DOHH2 (cell line): ENCODE data around the gene HSDL2.

Source experiments
- CTCF ChIP-seq: fragments of 200-600 bp; sonication (generic); IDR thresholded peaks from one replicate; pipeline ENCODE4 v1.5.1; 2014; ENCODE audit warnings: antibody characterized with exemption, mild to moderate bottlenecking, low read depth, low read length; ENCODE audit not compliant: poor library complexity, severe bottlenecking
- EZH2phosphoT487 ChIP-seq: fragments of 200-600 bp; sonication (generic); IDR thresholded peaks from 2 replicates; pipeline ENCODE4 v1.6.1; 2017; ENCODE audit warnings: borderline replicate concordance, mild to moderate bottlenecking, antibody characterized with exemption, low read length, moderate library complexity, mixed read lengths

DNA sequence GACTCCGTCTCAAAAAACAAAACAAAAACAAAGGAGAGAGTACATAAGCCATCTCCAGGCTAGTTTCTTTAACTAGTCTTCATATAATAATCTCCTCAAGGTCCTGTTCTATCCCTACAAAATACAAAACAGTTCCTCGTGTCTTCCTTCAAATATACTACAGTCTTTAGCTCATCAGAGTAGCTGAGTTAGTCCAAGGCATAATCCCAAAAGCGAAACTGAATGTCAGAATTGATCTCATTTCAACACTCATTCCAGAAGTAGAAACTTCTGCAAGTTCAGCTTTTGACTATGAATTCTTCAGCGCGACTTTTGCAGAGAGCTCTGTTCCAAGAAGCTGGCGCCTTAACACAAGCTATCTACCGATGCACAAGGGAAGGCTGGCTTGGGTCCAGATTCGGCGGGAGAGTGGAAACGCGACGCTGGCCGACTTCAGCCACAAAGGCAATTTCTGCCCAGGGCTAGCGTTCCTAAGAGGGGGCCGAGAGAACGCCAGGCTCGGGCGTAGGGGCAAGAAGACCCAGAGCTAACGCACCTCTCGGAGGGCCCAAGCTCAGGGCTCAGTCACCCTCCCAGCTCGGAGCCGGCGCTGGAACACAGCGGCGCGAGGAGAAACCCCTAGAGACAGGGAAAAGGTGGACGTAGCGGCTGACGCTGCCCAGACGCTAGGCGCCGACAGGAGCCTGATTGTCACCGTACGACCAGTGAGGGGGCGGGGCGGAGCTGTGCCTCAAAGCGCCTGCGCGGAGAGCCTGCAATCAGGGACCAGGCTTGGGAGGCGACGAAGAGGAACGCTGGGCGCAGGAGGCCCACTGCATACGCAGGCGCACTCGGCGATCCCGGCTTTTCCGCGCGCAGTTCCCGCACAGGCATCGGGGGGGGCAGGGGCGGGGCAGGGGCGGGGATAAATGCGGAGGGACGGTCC is 469 bp upstream of the HSDL2 start:
- TF ChIP-seq CTCF (no peak), EZH2phosphoT487 (no peak)
